Endodermal cell (in vitro differentiated cells): ENCODE results near the gene TPSAB1. TPM values are rescaled to one million over a fixed set of nuclear protein-coding genes. Genes with fewer than 3 reads are reported as not detected.

ENCODE experiments used
- DNase-seq: peaks from one replicate; pipeline ENCODE4 v3.0.0-alpha.2; 2017
- H3K27ac ChIP-seq: 2 replicates; pipeline ENCODE4 v1.5.1; 2013; ENCODE audit warnings: mild to moderate bottlenecking, low read depth, low read length, moderate library complexity
- H3K27me3 ChIP-seq: 2 replicates; pipeline ENCODE4 v1.6.1; 2013; ENCODE audit warnings: mild to moderate bottlenecking, low read length, moderate library complexity; ENCODE audit not compliant: insufficient read depth, control insufficient read depth, poor library complexity, severe bottlenecking
- H3K36me3 ChIP-seq: 2 replicates; pipeline ENCODE4 v1.7.0; 2013; ENCODE audit warnings: mild to moderate bottlenecking, low read length, moderate library complexity; ENCODE audit not compliant: control insufficient read depth, insufficient read depth
- H3K4me1 ChIP-seq: one replicate; pipeline ENCODE4 v1.7.0; 2013; ENCODE audit warnings: low read length; ENCODE audit not compliant: control insufficient read depth, insufficient read depth
- H3K4me3 ChIP-seq: 2 replicates; pipeline ENCODE4 v1.5.1; 2013; ENCODE audit warnings: mild to moderate bottlenecking, low read length, moderate library complexity
- H3K9ac ChIP-seq: 2 replicates; pipeline ENCODE4 v1.6.1; 2013; ENCODE audit warnings: mild to moderate bottlenecking, low read length, moderate library complexity; ENCODE audit not compliant: poor library complexity, severe bottlenecking; ENCODE audit errors: extremely low read depth
- H3K9me3 ChIP-seq: 2 replicates; pipeline ENCODE4 v1.6.1; 2013; ENCODE audit warnings: mild to moderate bottlenecking, low read length, moderate library complexity; ENCODE audit not compliant: control insufficient read depth
- H3K27ac Mint-ChIP-seq: 2 replicates; pipeline ENCODE4 v1.8.0; 2020; ENCODE audit warnings: mixed read lengths
- H3K27me3 Mint-ChIP-seq: 2 replicates; pipeline ENCODE4 v1.8.0; 2021; ENCODE audit warnings: mild to moderate bottlenecking, mixed read lengths; ENCODE audit not compliant: insufficient read depth
- H3K36me3 Mint-ChIP-seq: 2 replicates; pipeline ENCODE4 v1.8.0; 2020; ENCODE audit warnings: low read depth, mixed read lengths
- H3K4me1 Mint-ChIP-seq: 2 replicates; pipeline ENCODE4 v1.8.0; 2020; ENCODE audit warnings: mixed read lengths
- H3K4me3 Mint-ChIP-seq: 2 replicates; pipeline ENCODE4 v1.8.0; 2020; ENCODE audit warnings: mild to moderate bottlenecking, moderate library complexity, mixed read lengths
- H3K9me3 Mint-ChIP-seq: 2 replicates; pipeline ENCODE4 v1.8.0; 2020; ENCODE audit warnings: mild to moderate bottlenecking, mixed read lengths
- WGBS, 2 experiments: methylation state at CpG; one replicate each; pipeline versions ENCODE4 v1.1.5 to v1.1.7; 2013; ENCODE audit warnings: missing lambda C conversion rate in 2 of 2, mixed read lengths in 1 of 2; ENCODE audit not compliant: insufficient coverage in 1 of 2, insufficient read length in 1 of 2; 5-methylcytosine and 5-hydroxymethylcytosine counted together
- total RNA-seq, 2 donors: library from RNA; stranded (reverse); fragmentation: NEBNext Ultra II Directional in 1 of 2; extraction: Animal tissue kit (Norgen Biotek cat#: 25700) in 1 of 2; gene quantifications; 2 replicates in 1 of 2; 3 replicates in 1 of 2; pipeline ENCODE4 v1.2.1, GENCODE V29; 2021
- TF ChIP-seq, protein P1 (sequence below): fragments of 200-600 bp; sonication (generic); conservative IDR thresholded peaks from 2 replicates; pipeline ENCODE4 v1.5.0; 2021; ENCODE audit warnings: antibody characterized with exemption, mild to moderate bottlenecking

TPSAB1 gene
- total RNA-seq, 2 donors from 2014 or later = not detected

DNA sequence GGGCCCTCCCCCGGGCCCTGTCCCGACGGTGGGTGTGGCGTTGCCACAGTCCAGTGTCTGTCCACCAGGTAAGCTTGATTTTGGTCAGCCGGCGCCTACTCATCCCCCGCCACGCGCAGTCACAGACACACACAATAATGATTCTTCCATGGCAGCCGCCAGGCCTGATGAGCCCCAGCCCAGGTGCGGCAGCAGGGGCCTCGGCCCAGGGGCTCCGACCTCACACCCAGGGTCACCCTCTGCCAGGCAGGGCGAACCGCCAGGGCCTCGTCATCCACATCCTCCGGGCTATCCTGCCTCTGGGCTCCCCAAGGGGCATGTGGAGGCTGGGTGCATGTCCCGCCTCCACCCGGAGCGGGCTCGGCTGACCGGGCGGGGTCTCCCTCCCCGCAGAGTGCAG, 23.0 kb upstream of the TPSAB1 start:
- TF ChIP-seq, protein P1, sequence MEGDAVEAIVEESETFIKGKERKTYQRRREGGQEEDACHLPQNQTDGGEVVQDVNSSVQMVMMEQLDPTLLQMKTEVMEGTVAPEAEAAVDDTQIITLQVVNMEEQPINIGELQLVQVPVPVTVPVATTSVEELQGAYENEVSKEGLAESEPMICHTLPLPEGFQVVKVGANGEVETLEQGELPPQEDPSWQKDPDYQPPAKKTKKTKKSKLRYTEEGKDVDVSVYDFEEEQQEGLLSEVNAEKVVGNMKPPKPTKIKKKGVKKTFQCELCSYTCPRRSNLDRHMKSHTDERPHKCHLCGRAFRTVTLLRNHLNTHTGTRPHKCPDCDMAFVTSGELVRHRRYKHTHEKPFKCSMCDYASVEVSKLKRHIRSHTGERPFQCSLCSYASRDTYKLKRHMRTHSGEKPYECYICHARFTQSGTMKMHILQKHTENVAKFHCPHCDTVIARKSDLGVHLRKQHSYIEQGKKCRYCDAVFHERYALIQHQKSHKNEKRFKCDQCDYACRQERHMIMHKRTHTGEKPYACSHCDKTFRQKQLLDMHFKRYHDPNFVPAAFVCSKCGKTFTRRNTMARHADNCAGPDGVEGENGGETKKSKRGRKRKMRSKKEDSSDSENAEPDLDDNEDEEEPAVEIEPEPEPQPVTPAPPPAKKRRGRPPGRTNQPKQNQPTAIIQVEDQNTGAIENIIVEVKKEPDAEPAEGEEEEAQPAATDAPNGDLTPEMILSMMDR = no peak
- Histone ChIP-seq H3K27me3 (no peaks in the 10 kb centered on the region), H3K4me3 (no peak overlapping the region), H3K36me3 (no peaks in the 10 kb centered on the region), H3K9me3 (no peaks in the 10 kb centered on the region), H3K4me1 (no peaks in the 10 kb centered on the region), H3K9ac (no peak overlapping the region), H3K27ac (no peak overlapping the region)
- no peaks in the 10 kb centered on the region for H3K9me3 Mint-ChIP-seq
- H3K4me3 Mint-ChIP-seq = no peak overlapping the region
- no peak overlapping the region for H3K27ac Mint-ChIP-seq
- DNase-seq = no peak
- H3K36me3 Mint-ChIP-seq = peaks cover 8% of the 10 kb centered on the region
- 95 to 97% methylated on average over 24 of the region's 24 CpGs for WGBS, 2 experiments
- H3K27me3 Mint-ChIP-seq = no peaks in the 10 kb centered on the region
- no peaks in the 10 kb centered on the region for H3K4me1 Mint-ChIP-seq

DNA sequence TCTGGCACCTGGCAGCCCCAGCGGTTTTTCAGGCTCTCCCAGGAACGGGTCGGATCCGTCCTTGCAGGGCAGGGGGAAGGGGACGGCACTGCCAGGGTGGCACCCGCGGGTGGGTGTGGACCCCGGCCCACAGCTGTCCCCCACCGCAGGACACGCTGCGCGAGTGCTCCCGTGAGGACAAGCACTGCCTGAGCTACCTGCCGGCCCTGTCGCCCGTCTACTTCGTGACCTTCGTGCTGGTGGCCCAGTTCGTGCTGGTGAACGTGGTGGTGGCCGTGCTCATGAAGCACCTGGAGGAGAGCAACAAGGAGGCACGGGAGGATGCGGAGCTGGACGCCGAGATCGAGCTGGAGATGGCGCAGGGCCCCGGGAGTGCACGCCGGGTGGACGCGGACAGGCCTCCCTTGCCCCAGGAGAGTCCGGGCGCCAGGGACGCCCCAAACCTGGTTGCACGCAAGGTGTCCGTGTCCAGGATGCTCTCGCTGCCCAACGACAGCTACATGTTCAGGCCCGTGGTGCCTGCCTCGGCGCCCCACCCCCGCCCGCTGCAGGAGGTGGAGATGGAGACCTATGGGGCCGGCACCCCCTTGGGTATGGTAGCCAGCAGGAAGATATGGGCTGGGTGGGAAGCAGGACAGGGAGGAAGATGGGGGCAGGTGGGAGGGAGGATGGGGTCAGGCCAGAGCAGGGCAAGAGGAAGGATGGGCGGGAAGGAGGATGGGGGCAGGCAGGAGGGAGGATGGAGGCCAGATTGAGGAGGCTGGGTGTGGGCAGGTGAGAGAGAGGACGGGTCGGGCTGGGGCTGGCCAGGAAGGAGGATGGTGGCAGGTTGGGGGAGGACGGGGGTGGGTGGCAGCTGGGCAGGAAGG, 22.2 kb upstream of the TPSAB1 start:
- Mint-ChIP-seq H3K9me3 (no peaks in the 10 kb centered on the region), H3K4me3 (no peak overlapping the region), H3K36me3 (peaks cover 8% of the 10 kb centered on the region), H3K27me3 (no peaks in the 10 kb centered on the region), H3K4me1 (no peaks in the 10 kb centered on the region), H3K27ac (no peak overlapping the region)
- no peak overlapping the region for H3K4me3 ChIP-seq
- no peak overlapping the region for H3K27ac ChIP-seq
- no peaks in the 10 kb centered on the region for H3K36me3 ChIP-seq
- H3K9me3 ChIP-seq = no peaks in the 10 kb centered on the region
- TF ChIP-seq, protein P1 = no peak
- WGBS, 2 experiments = 92 to 94% methylated on average over 33 to 48 of the region's 49 CpGs
- no peak for DNase-seq
- no peaks in the 10 kb centered on the region for H3K27me3 ChIP-seq
- no peak overlapping the region for H3K9ac ChIP-seq
- no peaks in the 10 kb centered on the region for H3K4me1 ChIP-seq

DNA sequence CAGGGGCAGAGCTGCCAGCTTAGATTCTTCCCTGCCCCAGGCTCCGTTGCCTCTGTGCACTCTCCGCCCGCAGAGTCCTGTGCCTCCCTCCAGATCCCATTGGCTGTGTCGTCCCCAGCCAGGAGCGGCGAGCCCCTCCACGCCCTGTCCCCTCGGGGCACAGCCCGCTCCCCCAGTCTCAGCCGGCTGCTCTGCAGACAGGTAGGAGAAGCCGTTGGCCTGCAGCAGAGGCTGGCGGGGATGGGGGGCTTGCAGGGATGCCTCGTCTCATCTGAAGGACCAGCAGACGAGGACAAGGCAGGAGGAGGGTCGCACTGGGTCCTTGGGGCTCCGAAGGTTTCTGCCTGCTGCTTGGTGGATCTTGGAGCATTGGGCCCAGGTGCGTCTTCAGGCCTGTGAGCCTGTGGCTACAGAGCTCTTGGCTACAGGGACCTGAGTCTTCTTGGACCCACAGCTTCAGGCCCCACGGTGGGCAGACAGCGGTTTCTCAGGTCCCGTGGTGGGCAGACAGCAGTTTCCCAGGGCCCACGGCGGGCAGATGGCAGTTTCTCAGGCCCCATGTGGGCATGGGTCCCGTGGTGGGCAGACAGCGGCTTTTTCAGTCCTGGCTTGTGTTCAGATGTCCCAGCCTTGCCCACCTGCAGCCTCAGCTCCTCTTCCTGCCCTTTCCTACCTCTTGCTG, 21.4 kb upstream of the TPSAB1 start:
- DNase-seq = no peak
- Histone ChIP-seq H3K27ac (no peak overlapping the region), H3K36me3 (no peaks in the 10 kb centered on the region), H3K9me3 (no peaks in the 10 kb centered on the region), H3K4me1 (no peaks in the 10 kb centered on the region), H3K27me3 (no peaks in the 10 kb centered on the region), H3K4me3 (no peak overlapping the region), H3K9ac (no peak overlapping the region)
- Mint-ChIP-seq H3K4me3 (no peak overlapping the region), H3K4me1 (no peaks in the 10 kb centered on the region), H3K9me3 (no peaks in the 10 kb centered on the region), H3K27me3 (no peaks in the 10 kb centered on the region), H3K36me3 (peaks cover 8% of the 10 kb centered on the region), H3K27ac (no peak overlapping the region)
- TF ChIP-seq, protein P1 = no peak
- 92 to 93% methylated on average over 11 to 24 of the region's 24 CpGs for WGBS, 2 experiments
